K562 (cell line): ENCODE data around the gene WIPF1. TPM values are rescaled to one million over a fixed set of nuclear protein-coding genes. Genes with fewer than 3 reads are reported as not detected.

Source experiments
- CXXC5 ChIP-seq: fragments of 250-450 bp; sonication (Bioruptor Pico); IDR thresholded peaks from 2 replicates; pipeline ENCODE4 v1.8.0; 2022; ENCODE audit warnings: inconsistent platforms, mild to moderate bottlenecking, moderate library complexity
- ETV1 ChIP-seq: fragments of 450-650 bp; conservative IDR thresholded peaks from 2 replicates; pipeline ENCODE4 v1.6.1; 2016; ENCODE audit warnings: missing genetic modification characterization, control low read depth, low read depth, missing compliant biosample characterization
- KAT2B ChIP-seq: IDR thresholded peaks from one replicate; pipeline ENCODE4 v1.6.1; 2012; ENCODE audit warnings: low read depth, mild to moderate bottlenecking, control low read depth, inconsistent platforms, low read length, moderate library complexity
- LEF1 ChIP-seq: fragments of 450-650 bp; IDR thresholded peaks from 2 replicates; pipeline ENCODE4 v1.6.1; 2016; ENCODE audit warnings: mild to moderate bottlenecking
- MAFF ChIP-seq: IDR thresholded peaks from 2 replicates; pipeline ENCODE4 v1.6.1; 2012; ENCODE audit warnings: low read length, improper control_type of control experiment
- MED1 ChIP-seq: sonication (generic); formaldehyde crosslinking; IDR thresholded peaks from 2 replicates; pipeline ENCODE4 v1.8.1; 2023; ENCODE audit warnings: missing genetic modification reagents, borderline replicate concordance
- MYBL2 ChIP-seq, 2 experiments: fragments of 450-650 bp in 1 of 2; sonication (generic) in 1 of 2; formaldehyde crosslinking in 1 of 2; IDR thresholded peaks; 2 replicates each; pipeline versions ENCODE4 v1.6.1 to v1.8.1; 2017 to 2022; ENCODE audit warnings: borderline replicate concordance in 1 of 2, inconsistent platforms in 1 of 2, low read depth in 1 of 2, mild to moderate bottlenecking in 1 of 2, missing genetic modification reagents in 1 of 2, moderate library complexity in 1 of 2
- SMARCA4 ChIP-seq: fragments of 450-650 bp; IDR thresholded peaks from 2 replicates; pipeline ENCODE4 v1.6.1; 2016
- SMARCE1 ChIP-seq: fragments of 450-650 bp; IDR thresholded peaks from 2 replicates; pipeline ENCODE4 v1.7.1; 2016; ENCODE audit warnings: mild to moderate bottlenecking
- ZNF232 ChIP-seq: sonication (generic); formaldehyde crosslinking; IDR thresholded peaks from 2 replicates; pipeline ENCODE4 v1.8.0; 2022; ENCODE audit warnings: mild to moderate bottlenecking, missing genetic modification reagents
- polyA plus RNA-seq, 8 experiments: library from polyadenylated mRNA; depleted of rRNA in 4 of 8; stranded (reverse) in 5 of 8; unstranded in 3 of 8; fragments of >200 nt; fragmentation: Nextera tagmentation in 2 of 8; fragmentation: Illumina TruSeq in 1 of 8; extraction: Ambion mirVana in 2 of 8; extraction: Trizol in 1 of 8; gene quantifications; 2 replicates each; pipeline versions ENCODE4 v1.2.1 to v1.2.3, GENCODE V29; 2011 to 2014; ENCODE audit warnings: inconsistent platforms in 1 of 8, missing spikeins in 1 of 8
- total RNA-seq, 7 experiments: library from RNA; depleted of rRNA in 6 of 7; stranded (reverse); fragments of >200 nt in 6 of 7; fragmentation: Illumina TruSeq in 2 of 7; extraction: Trizol in 2 of 7; gene quantifications; 2 replicates each; pipeline versions ENCODE4 v1.2.1 to v1.2.3, GENCODE V29; 2011 to 2021; ENCODE audit warnings: low replicate concordance in 1 of 7
- TF ChIP-seq, protein P1 (sequence below): fragments of 450-650 bp; IDR thresholded peaks from 2 replicates; pipeline ENCODE4 v1.6.1; 2016; ENCODE audit warnings: mild to moderate bottlenecking, moderate library complexity
- TF ChIP-seq, protein P2 (sequence below): IDR thresholded peaks from 2 replicates; pipeline ENCODE4 v1.6.1; 2014; ENCODE audit warnings: antibody characterized with exemption
- TF ChIP-seq, protein P3 (sequence below): fragments of 450-650 bp; conservative IDR thresholded peaks from 2 replicates; pipeline ENCODE4 v1.6.1; 2016; ENCODE audit warnings: missing genetic modification characterization, low read depth, mild to moderate bottlenecking, missing compliant biosample characterization, moderate library complexity

Gene WIPF1
- total and polyA plus RNA-seq, 9 of the 15 experiments (the other 6 are each of a cell fraction or from before 2014, with no cell fraction given), result 0.54 to 4.9 (median 2.4) TPM

DNA sequence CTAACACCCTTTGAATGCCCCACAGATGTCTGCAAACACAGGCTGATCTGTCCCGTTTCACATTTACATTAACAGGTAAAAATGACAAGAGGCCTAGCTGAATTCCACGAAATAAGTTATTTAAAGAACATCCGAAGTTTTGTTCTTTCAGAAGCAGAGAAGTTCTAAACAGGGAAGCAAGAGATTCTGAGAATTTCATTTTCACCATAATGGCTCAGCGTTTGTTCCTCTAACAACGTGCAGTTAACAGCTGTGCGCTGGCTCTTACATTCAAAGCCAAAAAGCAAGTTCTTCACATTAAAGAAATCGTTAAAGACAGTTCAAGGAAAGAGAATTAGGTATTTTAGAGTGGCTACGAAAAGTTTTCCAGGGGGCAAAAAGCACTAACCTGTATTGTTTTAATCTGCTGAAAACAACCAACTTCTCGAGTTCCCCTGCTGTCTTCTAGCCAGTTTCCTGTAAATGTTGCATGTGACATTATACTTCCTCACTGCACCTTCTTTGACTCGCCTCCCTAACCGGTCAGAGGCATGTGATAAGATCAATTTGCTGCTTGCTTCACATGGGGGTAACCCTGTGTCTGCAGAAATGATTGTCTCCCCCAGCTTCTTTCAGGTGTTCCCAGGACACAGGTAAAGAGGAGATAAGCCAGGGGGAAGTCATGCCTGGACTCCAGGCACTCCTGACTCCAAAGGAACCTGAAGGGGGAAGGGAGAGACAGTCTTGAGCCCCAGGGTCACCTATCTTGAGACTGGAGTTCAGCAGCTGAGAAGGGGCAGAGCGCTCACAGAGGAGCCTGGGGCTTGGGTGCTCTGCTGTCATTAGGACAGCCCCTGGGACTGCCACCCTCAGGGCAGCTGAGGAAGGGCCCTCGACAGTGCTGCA, 36.8 kb upstream of the WIPF1 start (continued):
- TF ChIP-seq SMARCA4 (peak; percentile 62; the same call in 1 of the 2 replicates), KAT2B (no peak), SMARCE1 (peak; percentile 61; the same call in 1 of the 2 replicates), MYBL2 (IDR thresholded peaks at IDR 0.05; ENCODE audit: low read depth) (no peak), MYBL2 (CRISPR knock-in tag; IDR thresholded peaks at IDR 0.05; ENCODE audit: borderline replicate concordance) (no peak), MED1 (CRISPR knock-in tag) (no peak), ZNF232 (CRISPR knock-in tag) (no peak), MAFF (no peak), LEF1 (0 out of 2 replicates have a peak, but pooled peaks have one; percentile 38), CXXC5 (peak; percentile 54), ETV1 (tag) (peak; percentile 41; the same call in 1 of the 2 replicates)
- TF ChIP-seq, protein P1, sequence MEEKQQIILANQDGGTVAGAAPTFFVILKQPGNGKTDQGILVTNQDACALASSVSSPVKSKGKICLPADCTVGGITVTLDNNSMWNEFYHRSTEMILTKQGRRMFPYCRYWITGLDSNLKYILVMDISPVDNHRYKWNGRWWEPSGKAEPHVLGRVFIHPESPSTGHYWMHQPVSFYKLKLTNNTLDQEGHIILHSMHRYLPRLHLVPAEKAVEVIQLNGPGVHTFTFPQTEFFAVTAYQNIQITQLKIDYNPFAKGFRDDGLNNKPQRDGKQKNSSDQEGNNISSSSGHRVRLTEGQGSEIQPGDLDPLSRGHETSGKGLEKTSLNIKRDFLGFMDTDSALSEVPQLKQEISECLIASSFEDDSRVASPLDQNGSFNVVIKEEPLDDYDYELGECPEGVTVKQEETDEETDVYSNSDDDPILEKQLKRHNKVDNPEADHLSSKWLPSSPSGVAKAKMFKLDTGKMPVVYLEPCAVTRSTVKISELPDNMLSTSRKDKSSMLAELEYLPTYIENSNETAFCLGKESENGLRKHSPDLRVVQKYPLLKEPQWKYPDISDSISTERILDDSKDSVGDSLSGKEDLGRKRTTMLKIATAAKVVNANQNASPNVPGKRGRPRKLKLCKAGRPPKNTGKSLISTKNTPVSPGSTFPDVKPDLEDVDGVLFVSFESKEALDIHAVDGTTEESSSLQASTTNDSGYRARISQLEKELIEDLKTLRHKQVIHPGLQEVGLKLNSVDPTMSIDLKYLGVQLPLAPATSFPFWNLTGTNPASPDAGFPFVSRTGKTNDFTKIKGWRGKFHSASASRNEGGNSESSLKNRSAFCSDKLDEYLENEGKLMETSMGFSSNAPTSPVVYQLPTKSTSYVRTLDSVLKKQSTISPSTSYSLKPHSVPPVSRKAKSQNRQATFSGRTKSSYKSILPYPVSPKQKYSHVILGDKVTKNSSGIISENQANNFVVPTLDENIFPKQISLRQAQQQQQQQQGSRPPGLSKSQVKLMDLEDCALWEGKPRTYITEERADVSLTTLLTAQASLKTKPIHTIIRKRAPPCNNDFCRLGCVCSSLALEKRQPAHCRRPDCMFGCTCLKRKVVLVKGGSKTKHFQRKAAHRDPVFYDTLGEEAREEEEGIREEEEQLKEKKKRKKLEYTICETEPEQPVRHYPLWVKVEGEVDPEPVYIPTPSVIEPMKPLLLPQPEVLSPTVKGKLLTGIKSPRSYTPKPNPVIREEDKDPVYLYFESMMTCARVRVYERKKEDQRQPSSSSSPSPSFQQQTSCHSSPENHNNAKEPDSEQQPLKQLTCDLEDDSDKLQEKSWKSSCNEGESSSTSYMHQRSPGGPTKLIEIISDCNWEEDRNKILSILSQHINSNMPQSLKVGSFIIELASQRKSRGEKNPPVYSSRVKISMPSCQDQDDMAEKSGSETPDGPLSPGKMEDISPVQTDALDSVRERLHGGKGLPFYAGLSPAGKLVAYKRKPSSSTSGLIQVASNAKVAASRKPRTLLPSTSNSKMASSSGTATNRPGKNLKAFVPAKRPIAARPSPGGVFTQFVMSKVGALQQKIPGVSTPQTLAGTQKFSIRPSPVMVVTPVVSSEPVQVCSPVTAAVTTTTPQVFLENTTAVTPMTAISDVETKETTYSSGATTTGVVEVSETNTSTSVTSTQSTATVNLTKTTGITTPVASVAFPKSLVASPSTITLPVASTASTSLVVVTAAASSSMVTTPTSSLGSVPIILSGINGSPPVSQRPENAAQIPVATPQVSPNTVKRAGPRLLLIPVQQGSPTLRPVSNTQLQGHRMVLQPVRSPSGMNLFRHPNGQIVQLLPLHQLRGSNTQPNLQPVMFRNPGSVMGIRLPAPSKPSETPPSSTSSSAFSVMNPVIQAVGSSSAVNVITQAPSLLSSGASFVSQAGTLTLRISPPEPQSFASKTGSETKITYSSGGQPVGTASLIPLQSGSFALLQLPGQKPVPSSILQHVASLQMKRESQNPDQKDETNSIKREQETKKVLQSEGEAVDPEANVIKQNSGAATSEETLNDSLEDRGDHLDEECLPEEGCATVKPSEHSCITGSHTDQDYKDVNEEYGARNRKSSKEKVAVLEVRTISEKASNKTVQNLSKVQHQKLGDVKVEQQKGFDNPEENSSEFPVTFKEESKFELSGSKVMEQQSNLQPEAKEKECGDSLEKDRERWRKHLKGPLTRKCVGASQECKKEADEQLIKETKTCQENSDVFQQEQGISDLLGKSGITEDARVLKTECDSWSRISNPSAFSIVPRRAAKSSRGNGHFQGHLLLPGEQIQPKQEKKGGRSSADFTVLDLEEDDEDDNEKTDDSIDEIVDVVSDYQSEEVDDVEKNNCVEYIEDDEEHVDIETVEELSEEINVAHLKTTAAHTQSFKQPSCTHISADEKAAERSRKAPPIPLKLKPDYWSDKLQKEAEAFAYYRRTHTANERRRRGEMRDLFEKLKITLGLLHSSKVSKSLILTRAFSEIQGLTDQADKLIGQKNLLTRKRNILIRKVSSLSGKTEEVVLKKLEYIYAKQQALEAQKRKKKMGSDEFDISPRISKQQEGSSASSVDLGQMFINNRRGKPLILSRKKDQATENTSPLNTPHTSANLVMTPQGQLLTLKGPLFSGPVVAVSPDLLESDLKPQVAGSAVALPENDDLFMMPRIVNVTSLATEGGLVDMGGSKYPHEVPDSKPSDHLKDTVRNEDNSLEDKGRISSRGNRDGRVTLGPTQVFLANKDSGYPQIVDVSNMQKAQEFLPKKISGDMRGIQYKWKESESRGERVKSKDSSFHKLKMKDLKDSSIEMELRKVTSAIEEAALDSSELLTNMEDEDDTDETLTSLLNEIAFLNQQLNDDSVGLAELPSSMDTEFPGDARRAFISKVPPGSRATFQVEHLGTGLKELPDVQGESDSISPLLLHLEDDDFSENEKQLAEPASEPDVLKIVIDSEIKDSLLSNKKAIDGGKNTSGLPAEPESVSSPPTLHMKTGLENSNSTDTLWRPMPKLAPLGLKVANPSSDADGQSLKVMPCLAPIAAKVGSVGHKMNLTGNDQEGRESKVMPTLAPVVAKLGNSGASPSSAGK, result peak; percentile 67; the same call in 1 of the 2 replicates
- TF ChIP-seq, protein P2, sequence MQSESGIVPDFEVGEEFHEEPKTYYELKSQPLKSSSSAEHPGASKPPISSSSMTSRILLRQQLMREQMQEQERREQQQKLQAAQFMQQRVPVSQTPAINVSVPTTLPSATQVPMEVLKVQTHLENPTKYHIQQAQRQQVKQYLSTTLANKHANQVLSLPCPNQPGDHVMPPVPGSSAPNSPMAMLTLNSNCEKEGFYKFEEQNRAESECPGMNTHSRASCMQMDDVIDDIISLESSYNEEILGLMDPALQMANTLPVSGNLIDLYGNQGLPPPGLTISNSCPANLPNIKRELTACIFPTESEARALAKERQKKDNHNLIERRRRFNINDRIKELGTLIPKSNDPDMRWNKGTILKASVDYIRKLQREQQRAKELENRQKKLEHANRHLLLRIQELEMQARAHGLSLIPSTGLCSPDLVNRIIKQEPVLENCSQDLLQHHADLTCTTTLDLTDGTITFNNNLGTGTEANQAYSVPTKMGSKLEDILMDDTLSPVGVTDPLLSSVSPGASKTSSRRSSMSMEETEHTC, result peak; percentile 39; the same call in 1 of the 2 replicates
- TF ChIP-seq, protein P3, sequence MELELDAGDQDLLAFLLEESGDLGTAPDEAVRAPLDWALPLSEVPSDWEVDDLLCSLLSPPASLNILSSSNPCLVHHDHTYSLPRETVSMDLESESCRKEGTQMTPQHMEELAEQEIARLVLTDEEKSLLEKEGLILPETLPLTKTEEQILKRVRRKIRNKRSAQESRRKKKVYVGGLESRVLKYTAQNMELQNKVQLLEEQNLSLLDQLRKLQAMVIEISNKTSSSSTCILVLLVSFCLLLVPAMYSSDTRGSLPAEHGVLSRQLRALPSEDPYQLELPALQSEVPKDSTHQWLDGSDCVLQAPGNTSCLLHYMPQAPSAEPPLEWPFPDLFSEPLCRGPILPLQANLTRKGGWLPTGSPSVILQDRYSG (tag), result peak; percentile 22; the same call in 1 of the 2 replicates
